Mammary epithelial cell (primary cell): ENCODE data around the gene HTATSF1.

ENCODE experiments used
- CTCF ChIP-seq, 2 donors: IDR thresholded peaks in 1 of 2; conservative IDR thresholded peaks in 1 of 2; 2 replicates each; pipeline ENCODE4 v1.5.1; 2011 to 2012; ENCODE audit warnings: inconsistent platforms in 2 of 2, low read length in 2 of 2, mild to moderate bottlenecking in 2 of 2, control low read depth in 1 of 2, low read depth in 1 of 2; ENCODE audit not compliant: insufficient read depth in 1 of 2; ENCODE audit errors: extremely low read depth in 1 of 2
- EZH2 ChIP-seq: IDR thresholded peaks from 2 replicates; pipeline ENCODE4 v1.6.1; 2012; ENCODE audit warnings: low read length, inconsistent platforms, borderline replicate concordance

DNA sequence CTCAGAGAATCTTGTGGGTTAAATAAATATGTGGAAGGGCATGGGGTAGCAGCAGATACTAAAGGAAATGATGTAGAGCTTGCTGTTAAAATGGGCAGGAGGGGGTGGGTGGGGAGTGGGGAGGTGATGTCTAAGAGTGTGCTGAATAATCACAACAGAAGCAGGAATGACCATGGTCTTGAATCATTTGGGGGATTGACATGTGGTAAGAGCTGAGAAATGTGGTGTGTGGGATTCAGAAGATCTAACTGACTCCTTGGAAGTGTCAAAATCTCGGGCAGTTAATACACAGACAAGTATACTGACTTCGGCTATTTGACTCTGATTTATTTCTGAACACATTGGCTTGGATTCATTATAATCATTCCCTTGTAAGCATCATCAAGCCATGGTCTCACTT is 41.4 kb downstream of the HTATSF1 start:
- no peak for TF ChIP-seq CTCF (conservative IDR thresholded peaks at IDR 0.05 in 1 of 2, IDR thresholded peaks at IDR 0.05 in 1 of 2; ENCODE audit: extremely low read depth in 1 of 2, insufficient read depth in 1 of 2, low read depth in 1 of 2, low read length in 2 of 2)
- TF ChIP-seq EZH2 = no peak
